ENCODE measurements around the gene TMEM176A.

- TF ChIP-seq CTCF (conservative IDR thresholded peaks at IDR 0.05), result peak; percentile 98
- TF ChIP-seq ZFX (IDR thresholded peaks at IDR 0.05), result no peak
Measured at GRCh38 chr7:150778738-150779301, 21.7 kb upstream of the TMEM176A start.

Measured in C4-2B (cell line).